Spleen (tissue), 7 donors: Measurements from ENCODE around the gene TMEM131.

Source experiments
- POLR2A ChIP-seq, 3 donors: fragments of 450-650 bp; IDR thresholded peaks; one replicate each; pipeline ENCODE4 v1.5.1; 2017; ENCODE audit warnings: antibody characterized with exemption in 3 of 3, mild to moderate bottlenecking in 1 of 3
- POLR2AphosphoS5 ChIP-seq, 3 donors: sonication (generic); formaldehyde crosslinking; IDR thresholded peaks; one replicate each; pipeline ENCODE4 v1.5.1; 2017; ENCODE audit warnings: antibody characterized with exemption in 3 of 3
- TF ChIP-seq, protein P1 (sequence below), 11 experiments: fragments of 200-600 bp in 7 of 11; fragments of 450-650 bp in 4 of 11; sonication (generic) in 4 of 11; IDR thresholded peaks in 8 of 11; conservative IDR thresholded peaks in 3 of 11; 1 replicate in 7 of 11; 2 replicates in 4 of 11; pipeline versions ENCODE4 v1.4.0 to v1.8.0; 2016 to 2021; ENCODE audit warnings: antibody characterized with exemption in 11 of 11, inconsistent platforms in 4 of 11, mild to moderate bottlenecking in 1 of 11
- donor health status: DM: no; HTN: no; CAD: no; lungs with moderate emphysema.
- donor health status: DM: no; HTN: no; CAD: no.
- donor health status: DM: no; HTN: no; CAD: no.

DNA sequence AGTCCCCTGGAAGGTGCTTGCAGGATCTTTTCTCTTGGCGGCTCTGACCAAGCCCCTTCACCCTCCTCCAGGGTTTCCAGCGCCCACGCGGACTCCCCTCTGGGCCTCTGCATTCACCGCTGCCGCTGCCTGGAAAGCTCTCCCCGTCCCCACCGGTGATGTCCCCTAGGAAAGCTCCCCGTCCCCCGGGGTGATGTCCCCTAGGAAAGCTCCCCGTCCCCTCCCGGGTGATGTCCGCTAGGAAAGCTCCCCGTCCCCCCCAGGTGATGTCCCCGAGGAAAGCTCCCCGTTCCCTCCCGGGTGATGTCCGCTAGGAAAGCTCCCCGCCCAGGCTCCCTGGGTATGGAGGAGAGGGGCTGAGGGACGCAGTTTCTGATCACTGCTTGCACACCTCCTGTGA, 254.5 kb downstream of the TMEM131 start:
- TF ChIP-seq POLR2A (IDR thresholded peaks at IDR 0.05) (no peak), POLR2AphosphoS5 (IDR thresholded peaks at IDR 0.05) (no peak)
- TF ChIP-seq, protein P1, sequence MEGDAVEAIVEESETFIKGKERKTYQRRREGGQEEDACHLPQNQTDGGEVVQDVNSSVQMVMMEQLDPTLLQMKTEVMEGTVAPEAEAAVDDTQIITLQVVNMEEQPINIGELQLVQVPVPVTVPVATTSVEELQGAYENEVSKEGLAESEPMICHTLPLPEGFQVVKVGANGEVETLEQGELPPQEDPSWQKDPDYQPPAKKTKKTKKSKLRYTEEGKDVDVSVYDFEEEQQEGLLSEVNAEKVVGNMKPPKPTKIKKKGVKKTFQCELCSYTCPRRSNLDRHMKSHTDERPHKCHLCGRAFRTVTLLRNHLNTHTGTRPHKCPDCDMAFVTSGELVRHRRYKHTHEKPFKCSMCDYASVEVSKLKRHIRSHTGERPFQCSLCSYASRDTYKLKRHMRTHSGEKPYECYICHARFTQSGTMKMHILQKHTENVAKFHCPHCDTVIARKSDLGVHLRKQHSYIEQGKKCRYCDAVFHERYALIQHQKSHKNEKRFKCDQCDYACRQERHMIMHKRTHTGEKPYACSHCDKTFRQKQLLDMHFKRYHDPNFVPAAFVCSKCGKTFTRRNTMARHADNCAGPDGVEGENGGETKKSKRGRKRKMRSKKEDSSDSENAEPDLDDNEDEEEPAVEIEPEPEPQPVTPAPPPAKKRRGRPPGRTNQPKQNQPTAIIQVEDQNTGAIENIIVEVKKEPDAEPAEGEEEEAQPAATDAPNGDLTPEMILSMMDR (IDR thresholded peaks at IDR 0.05 in 8 of 11, conservative IDR thresholded peaks at IDR 0.05 in 3 of 11): no peak
